IPS-18c (cell line): ENCODE data around the gene ZBTB25.

Experiments
- H3K4me3 ChIP-seq: 2 replicates; pipeline ENCODE4 v1.7.0; 2013; ENCODE audit warnings: low read depth, mild to moderate bottlenecking, low read length, moderate library complexity; ENCODE audit not compliant: insufficient read depth
- H3K9me3 ChIP-seq: one replicate; pipeline ENCODE4 v1.6.1; 2013; ENCODE audit warnings: mild to moderate bottlenecking, low read length, moderate library complexity; ENCODE audit not compliant: control insufficient read depth, insufficient read depth

Gene ZBTB25

DNA sequence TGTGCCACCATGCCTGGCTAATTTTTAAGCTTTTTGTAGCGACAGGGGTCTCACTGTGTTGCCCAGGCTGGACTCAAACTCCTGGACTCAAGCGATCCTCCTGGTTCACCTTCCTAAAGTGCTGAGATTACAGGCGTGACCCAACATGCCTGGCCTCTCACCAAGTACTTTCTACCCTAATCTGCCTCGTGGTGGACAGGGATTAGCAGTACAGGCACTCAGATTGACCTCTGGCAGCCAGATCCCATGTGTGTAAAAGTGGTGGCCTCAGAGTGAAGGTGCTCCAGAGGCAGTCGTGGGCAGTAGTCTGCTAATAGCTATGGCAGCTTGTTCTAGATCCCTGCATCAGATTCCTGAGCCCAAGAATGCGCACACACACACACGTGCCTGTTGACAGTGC is 84.6 kb downstream of the ZBTB25 start:
- H3K4me3 ChIP-seq = no peak overlapping the region
- no peaks in the 10 kb centered on the region for H3K9me3 ChIP-seq

DNA sequence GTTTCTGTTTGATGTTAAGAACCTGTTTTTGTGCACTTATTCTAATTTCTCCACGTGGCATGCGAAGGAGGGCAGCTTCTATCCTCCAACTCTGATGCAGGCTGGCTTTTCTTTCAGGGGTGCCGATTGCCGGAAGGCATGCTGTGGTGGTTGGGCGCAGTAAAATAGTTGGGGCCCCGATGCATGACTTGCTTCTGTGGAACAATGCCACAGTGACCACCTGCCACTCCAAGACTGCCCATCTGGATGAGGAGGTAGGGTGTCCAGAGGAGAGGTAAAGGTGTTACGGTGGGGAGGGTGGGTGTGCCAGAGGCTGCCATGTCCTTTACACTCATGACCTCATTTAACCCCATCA is 85.9 kb downstream of the ZBTB25 start:
- no peak overlapping the region for H3K4me3 ChIP-seq
- no peaks in the 10 kb centered on the region for H3K9me3 ChIP-seq

DNA sequence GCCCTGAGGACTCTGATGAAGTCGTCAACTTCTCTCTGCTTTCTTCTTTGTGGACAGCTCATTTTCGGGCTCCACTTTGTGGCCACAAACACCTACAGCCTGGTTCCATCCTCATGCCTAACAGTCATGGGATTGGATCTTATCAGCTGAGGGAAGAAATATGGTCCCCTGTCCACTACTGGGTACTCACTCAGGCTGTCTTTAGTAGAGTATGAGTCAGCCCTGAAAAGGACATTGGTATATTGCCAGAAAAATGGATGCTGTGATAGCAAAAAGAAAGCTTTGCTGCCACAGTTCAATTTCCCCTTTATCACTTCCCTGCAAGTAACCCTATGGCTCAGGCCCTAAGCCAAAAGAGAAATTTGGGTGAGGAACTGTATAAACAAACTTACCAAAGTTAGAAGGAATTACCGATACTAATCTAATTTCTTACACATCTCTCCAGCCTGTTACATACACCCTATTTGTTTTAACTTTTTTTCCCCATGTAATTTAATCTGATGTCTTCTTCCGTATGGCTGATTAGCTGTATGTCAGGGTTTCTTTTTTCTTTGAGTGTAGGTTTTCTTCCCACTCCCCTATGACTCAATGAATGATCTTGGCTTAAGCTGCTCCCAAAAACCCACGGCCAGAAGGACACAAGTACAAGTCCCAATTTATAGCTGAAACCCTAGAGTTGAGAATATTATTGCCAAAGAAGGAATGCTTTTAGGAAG is 86.4 kb downstream of the ZBTB25 start:
- no peaks in the 10 kb centered on the region for H3K9me3 ChIP-seq
- H3K4me3 ChIP-seq = no peak overlapping the region

DNA sequence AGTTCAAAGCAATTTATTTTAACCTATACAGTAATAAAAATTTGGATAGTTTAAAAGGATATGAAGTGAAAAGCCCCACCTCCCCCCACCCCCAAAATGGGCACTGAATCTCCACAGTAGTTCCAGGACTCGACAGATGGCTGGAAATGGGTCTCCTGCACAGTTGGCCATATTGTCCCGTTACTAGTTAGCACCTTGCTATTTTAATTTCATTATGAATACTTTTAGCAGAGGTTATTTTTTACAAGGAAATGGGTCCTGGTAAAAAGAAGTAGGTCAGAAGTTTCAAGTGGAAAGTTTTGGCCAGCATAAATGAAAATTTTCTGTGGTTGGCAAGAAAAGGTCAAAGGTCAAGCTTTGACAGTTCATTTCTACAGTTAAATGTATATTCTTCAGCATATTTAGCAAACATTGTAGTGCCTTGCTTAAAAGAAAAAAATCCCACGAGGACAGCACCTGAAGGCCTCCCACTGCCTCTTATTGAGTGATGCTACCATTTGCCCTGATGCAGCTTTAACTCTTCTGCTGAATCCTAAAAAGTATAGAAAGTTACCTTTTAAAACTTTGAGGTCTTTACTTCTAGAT is 87.2 kb downstream of the ZBTB25 start:
- Histone ChIP-seq H3K9me3 (no peaks in the 10 kb centered on the region), H3K4me3 (no peak overlapping the region)

DNA sequence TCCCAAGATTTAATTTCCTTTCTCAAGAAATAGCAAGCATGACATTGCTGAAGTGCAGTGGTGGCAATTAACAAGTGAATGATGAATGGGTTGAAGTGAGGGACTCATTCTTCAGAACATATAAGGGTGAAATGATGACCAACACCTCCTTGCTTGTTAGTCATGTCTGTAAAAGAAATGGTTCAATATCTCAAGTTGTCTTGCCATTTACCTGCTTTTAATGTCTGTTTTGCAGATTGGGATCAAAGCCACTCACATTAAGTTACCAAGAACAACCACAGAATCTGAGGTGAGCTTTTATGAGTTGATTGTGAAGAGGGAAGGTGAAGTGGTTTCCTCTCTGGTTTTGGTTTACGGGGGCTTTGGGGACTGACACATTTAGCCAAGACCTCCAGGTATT is 91.4 kb downstream of the ZBTB25 start:
- no peak overlapping the region for H3K4me3 ChIP-seq
- H3K9me3 ChIP-seq = no peaks in the 10 kb centered on the region

DNA sequence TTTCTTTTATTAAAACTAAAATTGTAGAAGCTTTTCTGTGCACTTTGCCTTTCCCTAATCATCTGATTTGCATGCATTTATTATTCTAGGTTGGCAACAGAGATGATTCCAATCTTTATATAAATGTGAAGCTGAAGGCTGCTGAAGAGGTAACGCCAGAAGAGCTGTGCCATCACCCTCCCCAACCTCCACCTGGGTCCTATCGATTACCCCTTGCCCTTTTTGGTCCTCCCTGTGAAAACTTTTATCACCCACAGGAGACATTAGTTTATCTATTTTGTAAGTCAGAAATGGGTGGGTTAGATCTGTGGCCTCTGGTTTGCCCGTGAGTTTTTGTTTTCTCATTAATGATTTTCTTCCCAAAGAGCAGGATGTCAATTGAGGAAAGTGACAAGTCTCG is 92.6 kb downstream of the ZBTB25 start:
- Histone ChIP-seq H3K9me3 (no peaks in the 10 kb centered on the region), H3K4me3 (no peak overlapping the region)

DNA sequence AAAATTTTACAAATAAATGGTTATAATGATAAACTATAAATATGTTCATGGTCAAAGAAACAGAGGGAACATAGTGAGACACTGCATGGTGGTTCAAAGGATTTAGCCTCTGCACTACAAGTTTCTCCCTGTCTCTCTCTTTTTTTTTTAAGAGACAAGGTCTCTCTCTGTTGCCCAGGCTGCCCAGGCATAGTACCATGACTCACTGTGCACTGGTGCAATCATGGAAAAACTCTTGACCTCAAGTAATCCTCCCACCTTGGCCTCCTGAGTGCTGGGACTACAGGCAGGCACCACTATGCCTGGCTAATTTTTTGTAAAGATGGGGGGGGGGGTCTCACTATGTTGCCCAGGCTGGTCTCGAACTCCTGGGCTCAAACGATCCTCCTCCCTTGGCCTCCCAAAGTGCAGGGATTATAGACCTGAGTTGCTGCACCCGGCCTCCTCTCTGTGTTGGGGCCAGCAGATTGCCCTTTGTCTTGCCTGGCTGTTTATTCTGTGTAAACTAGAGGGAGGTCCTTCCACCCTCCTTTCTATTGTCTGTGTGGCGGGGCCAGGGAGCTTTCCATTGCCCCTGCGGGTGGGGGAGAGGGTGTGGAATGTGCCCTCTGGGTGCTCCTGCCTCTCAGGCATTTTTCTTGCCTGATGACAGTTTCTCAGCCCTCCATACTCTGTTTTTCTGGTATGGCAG is 93.4 kb downstream of the ZBTB25 start:
- Histone ChIP-seq H3K4me3 (no peak overlapping the region), H3K9me3 (no peaks in the 10 kb centered on the region)

DNA sequence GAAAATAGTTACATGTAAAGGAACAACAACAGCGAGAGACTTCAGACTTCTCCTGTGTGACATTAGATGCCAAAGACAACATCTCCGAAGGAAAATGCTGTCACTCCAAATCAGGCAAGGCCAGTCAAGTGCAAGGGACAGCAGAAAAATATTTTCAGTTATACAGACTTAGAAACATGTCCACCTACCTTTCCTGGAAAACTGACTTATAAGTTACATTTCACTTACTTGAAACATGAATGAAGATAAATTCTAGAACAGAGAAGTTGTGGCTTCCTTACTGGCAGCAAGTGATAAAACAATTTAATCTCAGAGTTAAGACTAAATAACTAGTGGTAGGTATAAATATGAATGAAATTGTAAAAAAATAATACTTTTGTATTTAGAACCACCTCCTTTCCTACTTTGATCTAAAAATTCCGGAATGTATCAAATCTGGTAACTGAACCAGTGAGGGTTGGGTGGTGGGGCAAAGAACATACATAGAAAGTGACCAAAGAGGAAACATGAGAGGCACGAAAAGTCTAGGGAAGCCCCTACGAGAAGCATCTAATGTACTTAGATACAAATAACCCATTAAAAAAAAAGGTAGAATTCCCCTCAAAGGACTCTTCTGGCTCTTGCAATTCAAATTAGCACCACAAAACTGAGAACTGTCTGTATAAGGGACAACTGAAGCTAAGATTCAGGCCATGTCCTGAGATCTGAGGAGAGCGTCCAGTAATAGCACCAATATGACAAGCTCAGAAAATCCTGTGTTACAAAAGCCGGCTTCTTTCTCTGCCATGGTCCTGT is 94.3 kb downstream of the ZBTB25 start:
- Histone ChIP-seq H3K9me3 (no peaks in the 10 kb centered on the region), H3K4me3 (no peak overlapping the region)

DNA sequence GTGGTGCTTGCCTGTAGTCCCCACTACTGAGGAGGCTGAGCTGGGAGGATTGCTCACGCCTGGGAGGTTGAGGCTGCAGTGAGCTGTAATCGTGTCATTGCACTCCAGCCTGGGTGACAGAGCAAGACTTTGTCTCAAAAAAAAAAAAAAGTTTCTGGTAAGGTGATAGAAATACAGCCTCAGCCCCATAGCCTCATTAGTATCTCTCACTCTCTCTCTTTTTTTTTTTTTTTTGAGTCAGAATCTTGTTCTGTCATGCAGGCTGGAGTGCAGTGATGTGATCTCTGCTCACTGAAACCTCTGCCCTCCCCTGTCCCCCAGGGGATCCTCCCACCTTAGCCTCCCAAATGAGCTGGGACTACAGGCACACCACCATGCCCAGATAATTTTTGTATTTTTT is 96.3 kb downstream of the ZBTB25 start:
- H3K9me3 ChIP-seq = no peaks in the 10 kb centered on the region
- H3K4me3 ChIP-seq = no peak overlapping the region

DNA sequence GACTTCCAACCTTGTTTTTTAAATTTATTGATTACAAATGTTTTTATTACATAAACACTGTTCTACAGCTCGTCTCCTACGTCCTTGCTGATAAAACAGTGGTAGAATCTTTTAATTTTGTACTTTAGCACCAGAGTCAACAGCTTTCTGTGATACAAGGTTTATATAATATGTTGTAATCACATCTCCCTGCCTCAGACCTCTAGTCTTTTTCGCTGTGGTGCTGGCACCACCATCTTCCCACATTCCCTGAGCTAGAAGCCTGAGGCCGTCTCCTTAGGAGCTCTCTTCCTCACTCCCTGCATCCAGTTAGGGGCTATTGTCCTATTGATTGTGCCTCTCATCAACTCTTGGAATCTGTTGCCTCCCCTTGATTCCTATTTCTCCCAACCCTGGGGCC is 98.3 kb downstream of the ZBTB25 start:
- Histone ChIP-seq H3K4me3 (no peak overlapping the region), H3K9me3 (no peaks in the 10 kb centered on the region)

DNA sequence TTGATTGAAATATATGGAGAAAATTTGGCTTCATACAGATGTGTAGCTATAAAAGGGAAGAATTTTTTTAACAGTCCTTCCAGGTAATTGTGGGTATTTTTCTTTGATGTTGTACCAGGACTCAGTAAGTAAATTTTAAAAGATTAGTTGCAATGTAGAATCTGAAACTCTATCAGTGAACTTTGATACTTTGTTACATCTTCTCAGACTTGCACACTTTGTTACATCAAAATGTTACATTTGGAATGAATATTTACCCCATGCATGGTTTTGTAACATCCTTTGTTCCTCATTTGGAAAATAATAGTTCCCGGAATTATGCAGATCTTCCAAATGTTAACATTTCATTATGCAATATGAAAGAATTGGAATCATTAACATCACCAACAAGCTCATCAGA is 101.7 kb downstream of the ZBTB25 start:
- no peaks in the 10 kb centered on the region for H3K9me3 ChIP-seq
- H3K4me3 ChIP-seq = no peak overlapping the region

DNA sequence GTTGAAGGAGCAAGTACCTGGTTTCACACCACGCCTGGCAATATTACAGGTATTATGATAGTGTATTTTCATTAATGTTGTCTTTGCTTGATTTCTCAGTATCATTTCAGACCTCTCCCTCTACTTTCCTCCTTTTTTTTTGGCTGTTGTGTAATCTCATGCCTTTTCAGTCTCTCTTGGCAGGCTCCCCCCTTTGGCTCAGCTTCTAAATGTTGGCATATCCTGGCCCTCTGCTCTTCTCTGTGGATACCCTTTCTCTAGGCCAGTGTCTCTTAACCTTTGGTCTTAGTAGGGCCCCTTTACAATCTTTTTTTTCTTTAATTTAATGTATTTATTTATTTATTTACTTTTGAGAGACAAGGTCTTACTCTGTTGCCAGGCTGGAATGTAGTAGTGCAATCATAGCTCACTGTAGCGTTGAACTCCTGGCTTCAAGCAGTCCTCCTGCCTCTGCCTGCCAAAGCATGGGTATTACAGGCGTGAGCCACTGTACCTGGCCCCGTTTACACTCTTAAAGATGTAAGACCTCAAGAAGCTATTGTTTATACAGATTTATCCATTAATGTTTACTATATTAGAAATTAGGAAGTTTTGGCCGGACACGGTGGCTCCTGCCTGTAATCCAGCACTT is 102.7 kb downstream of the ZBTB25 start:
- H3K4me3 ChIP-seq = no peak overlapping the region
- no peaks in the 10 kb centered on the region for H3K9me3 ChIP-seq
